GM12873 (cell line): ENCODE results near the gene ZNF324.

Experiments
- CTCF ChIP-seq: IDR thresholded peaks from 2 replicates; pipeline ENCODE4 v1.5.1; 2012; ENCODE audit warnings: low read depth, mild to moderate bottlenecking, moderate library complexity, low read length, control low read depth; ENCODE audit not compliant: insufficient read depth; ENCODE audit errors: missing control alignments

The ZNF324 gene

DNA sequence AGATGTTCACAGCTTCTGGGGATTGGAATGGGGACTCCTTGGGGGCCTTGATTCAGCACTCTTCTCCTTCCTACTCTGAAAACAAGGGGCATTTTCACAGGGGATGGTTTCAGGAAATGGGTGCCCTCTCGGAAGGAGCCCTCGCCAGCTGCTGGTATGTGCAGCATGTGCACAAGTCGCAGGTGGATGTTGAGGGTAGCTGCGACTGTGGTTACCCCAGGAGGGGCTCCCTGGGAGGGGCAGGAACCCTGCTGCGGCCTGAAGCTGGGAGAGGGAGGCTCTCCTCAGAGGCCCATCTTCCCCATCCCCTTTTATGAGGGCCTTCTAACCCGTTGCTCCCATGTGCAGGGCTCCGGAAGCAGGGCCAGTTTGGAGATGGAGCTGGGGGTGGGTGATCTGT, 15.5 kb downstream of the ZNF324 start:
- TF ChIP-seq CTCF = no peak

DNA sequence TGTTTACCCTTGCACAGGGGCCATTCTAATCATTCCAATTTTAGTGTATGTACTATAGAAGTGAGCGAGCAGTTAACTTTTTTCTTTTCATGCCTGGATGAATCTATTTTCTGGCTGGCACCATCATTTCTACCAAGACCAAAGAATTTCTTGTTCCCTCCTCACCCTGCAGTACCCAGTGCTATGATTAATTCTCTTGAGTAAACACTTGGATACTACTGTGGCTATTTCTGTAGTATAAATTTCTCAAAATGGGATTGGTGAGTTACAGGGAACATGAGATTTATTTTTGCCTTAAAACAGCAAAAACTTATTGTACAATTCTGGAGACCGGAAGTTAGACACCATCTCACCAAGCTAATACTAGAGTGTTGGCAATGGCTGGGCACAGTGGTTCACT, 16.9 kb downstream of the ZNF324 start:
- no peak for TF ChIP-seq CTCF

- peak; percentile 36 for TF ChIP-seq CTCF
Measured at GRCh38 chr19:58484349-58484748, 17.5 kb downstream of the ZNF324 start.

DNA sequence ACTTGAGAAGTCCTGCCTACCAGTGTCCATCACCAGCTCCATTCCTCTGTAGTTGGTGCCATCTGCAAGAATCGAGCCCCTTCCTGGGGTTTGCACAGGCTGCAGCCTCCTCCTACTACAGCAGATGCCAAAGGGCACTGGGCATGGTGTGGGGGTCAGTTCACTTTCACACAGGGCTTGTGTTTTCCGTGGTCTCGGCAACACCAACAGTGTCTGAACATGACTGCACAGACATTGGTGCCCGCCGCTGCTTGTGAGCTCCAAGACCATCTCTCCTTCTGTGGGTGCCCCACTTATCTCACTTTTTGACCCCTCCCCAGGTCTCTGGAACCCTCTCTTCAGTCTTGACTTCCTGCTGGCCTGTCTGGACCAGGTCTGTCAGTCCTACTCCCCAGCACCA, 24.5 kb downstream of the ZNF324 start:
- no peak for TF ChIP-seq CTCF

DNA sequence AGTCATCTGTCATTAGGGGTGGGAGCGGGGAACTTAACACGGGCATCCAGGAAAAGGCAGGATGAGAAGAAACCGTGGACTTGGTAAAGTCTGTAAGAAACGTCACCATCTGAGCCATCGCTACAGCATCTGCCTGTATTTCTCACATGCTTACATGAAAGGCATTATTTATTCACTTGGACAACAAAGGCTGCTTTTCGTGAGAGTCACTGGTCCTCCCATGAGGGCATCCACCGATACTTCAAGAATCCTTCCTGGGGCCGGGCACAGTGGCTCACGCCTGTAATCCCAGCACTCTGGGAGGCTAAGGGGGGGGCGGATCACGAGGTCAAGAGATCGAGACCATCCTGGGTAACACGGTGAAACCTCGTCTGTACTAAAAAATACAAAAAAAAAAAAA, 25.4 kb downstream of the ZNF324 start:
- TF ChIP-seq CTCF = no peak

GRCh38 chr19:58497634-58498170, 30.8 kb downstream of the ZNF324 start:
- TF ChIP-seq CTCF = no peak

DNA sequence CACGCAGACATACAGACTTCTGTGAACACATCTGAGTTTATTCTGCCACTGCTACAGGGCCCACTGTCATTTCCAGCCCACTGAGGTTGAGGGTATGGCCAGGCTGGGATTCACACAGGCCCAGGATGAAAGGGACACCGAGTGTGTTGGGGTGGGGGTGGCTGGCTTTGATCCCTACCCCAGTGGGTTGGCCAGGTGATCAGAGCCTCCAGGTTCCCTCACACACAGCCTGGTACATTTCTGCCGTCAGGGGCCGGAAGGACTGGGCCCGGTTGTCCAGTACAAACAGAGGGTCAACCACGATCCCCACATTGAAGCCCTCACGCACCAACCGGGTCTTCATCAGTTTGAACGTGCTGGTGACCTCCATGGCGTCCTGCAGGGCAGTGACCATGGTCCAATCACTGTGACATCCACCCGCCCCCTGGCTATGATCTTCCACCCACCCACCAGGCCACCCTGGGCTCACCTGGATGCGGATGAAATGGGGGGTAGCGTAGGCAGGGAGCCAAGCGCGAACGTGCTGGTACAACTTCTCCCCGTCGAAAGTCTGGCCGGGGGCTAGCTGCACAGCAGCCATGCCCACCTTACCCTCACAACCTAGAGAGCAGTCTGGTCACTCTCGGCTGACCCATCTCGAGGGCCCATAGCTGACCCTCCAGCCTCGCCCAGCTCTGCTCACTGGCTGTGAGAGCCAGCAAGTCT, 31.6 kb downstream of the ZNF324 start:
- no peak for TF ChIP-seq CTCF
